ENCODE measurements around the gene MSGN1.

Gene MSGN1

GRCh38 chr2:17830053-17831034 lies 14.1 kb downstream of the MSGN1 start:
- Histone ChIP-seq H3K36me3 (ENCODE audit: insufficient read depth, low read length) (no peaks in the 10 kb centered on the region), H3K4me3 (ENCODE audit: low read length, poor library complexity, severe bottlenecking) (no peak overlapping the region), H3K9me2 (replicated peaks; ENCODE audit: low read depth, low read length) (no peaks in the 10 kb centered on the region), H2AFZ (ENCODE audit: low read length) (no peak overlapping the region), H3K27me3 (ENCODE audit: insufficient read depth, low read length, poor library complexity, severe bottlenecking) (no peaks in the 10 kb centered on the region), H3K4me2 (ENCODE audit: low read depth, low read length, poor library complexity, severe bottlenecking) (no peak overlapping the region), H4K20me1 (ENCODE audit: insufficient read depth, low read length, poor library complexity, severe bottlenecking) (no peaks in the 10 kb centered on the region), H3K9ac (ENCODE audit: low read depth, low read length, poor library complexity, severe bottlenecking) (no peak overlapping the region), H3K79me2 (ENCODE audit: insufficient read depth, low read length) (no peaks in the 10 kb centered on the region), H3K9me3 (ENCODE audit: insufficient read depth, low read depth, low read length) (no peaks in the 10 kb centered on the region), H3F3A (ENCODE audit: low read depth) (no peaks in the 10 kb centered on the region), H3K4me1 (ENCODE audit: insufficient read depth, low read length, poor library complexity, severe bottlenecking) (no peaks in the 10 kb centered on the region)
- TF ChIP-seq CTCF (conservative IDR thresholded peaks at IDR 0.05; ENCODE audit: low read length) (0 out of 2 replicates have a peak, but pooled peaks have one; percentile 8), EZH2phosphoT487 (IDR thresholded peaks at IDR 0.05; ENCODE audit: borderline replicate concordance) (no peak)

- Histone ChIP-seq H3K27me3 (ENCODE audit: insufficient read depth, low read length, poor library complexity, severe bottlenecking) (no peaks in the 10 kb centered on the region), H3K4me2 (ENCODE audit: low read depth, low read length, poor library complexity, severe bottlenecking) (no peak overlapping the region), H3K9me2 (replicated peaks; ENCODE audit: low read depth, low read length) (no peaks in the 10 kb centered on the region), H3F3A (ENCODE audit: low read depth) (no peaks in the 10 kb centered on the region), H4K20me1 (ENCODE audit: insufficient read depth, low read length, poor library complexity, severe bottlenecking) (no peaks in the 10 kb centered on the region), H3K79me2 (ENCODE audit: insufficient read depth, low read length) (no peaks in the 10 kb centered on the region), H3K9ac (ENCODE audit: low read depth, low read length, poor library complexity, severe bottlenecking) (no peak overlapping the region), H3K9me3 (ENCODE audit: insufficient read depth, low read depth, low read length) (no peaks in the 10 kb centered on the region), H3K36me3 (ENCODE audit: insufficient read depth, low read length) (no peaks in the 10 kb centered on the region), H2AFZ (ENCODE audit: low read length) (no peak overlapping the region), H3K4me1 (ENCODE audit: insufficient read depth, low read length, poor library complexity, severe bottlenecking) (no peaks in the 10 kb centered on the region), H3K4me3 (ENCODE audit: low read length, poor library complexity, severe bottlenecking) (no peak overlapping the region)
- TF ChIP-seq CTCF (conservative IDR thresholded peaks at IDR 0.05; ENCODE audit: low read length), result no peak
- TF ChIP-seq EZH2phosphoT487 (IDR thresholded peaks at IDR 0.05; ENCODE audit: borderline replicate concordance), result no peak
Observed at GRCh38 chr2:17835516-17835915, 19.3 kb downstream of the MSGN1 start.

GRCh38 chr2:17839959-17840358 lies 23.7 kb downstream of the MSGN1 start:
- H3K9me2 ChIP-seq (replicated peaks; ENCODE audit: low read depth, low read length), result no peaks in the 10 kb centered on the region
- TF ChIP-seq EZH2phosphoT487 (IDR thresholded peaks at IDR 0.05; ENCODE audit: borderline replicate concordance) (no peak), CTCF (conservative IDR thresholded peaks at IDR 0.05; ENCODE audit: low read length) (no peak)
- no peaks in the 10 kb centered on the region for H3K36me3 ChIP-seq (ENCODE audit: insufficient read depth, low read length)
- no peaks in the 10 kb centered on the region for H3F3A ChIP-seq (ENCODE audit: low read depth)
- no peak overlapping the region for H3K4me3 ChIP-seq (ENCODE audit: low read length, poor library complexity, severe bottlenecking)
- no peaks in the 10 kb centered on the region for H3K79me2 ChIP-seq (ENCODE audit: insufficient read depth, low read length)
- no peaks in the 10 kb centered on the region for H4K20me1 ChIP-seq (ENCODE audit: insufficient read depth, low read length, poor library complexity, severe bottlenecking)
- no peak overlapping the region for H3K4me2 ChIP-seq (ENCODE audit: low read depth, low read length, poor library complexity, severe bottlenecking)
- no peaks in the 10 kb centered on the region for H3K27me3 ChIP-seq (ENCODE audit: insufficient read depth, low read length, poor library complexity, severe bottlenecking)
- no peak overlapping the region for H2AFZ ChIP-seq (ENCODE audit: low read length)
- no peaks in the 10 kb centered on the region for H3K4me1 ChIP-seq (ENCODE audit: insufficient read depth, low read length, poor library complexity, severe bottlenecking)
- H3K9ac ChIP-seq (ENCODE audit: low read depth, low read length, poor library complexity, severe bottlenecking), result no peak overlapping the region
- H3K9me3 ChIP-seq (ENCODE audit: insufficient read depth, low read depth, low read length), result no peaks in the 10 kb centered on the region
